Loucy (cell line): Measurements from ENCODE around the gene CDC14A.

Experiments
- EZH2phosphoT487 ChIP-seq: fragments of 200-600 bp; IDR thresholded peaks from 2 replicates; pipeline ENCODE4 v1.6.1; 2018; ENCODE audit warnings: antibody characterized with exemption, mild to moderate bottlenecking, moderate library complexity, borderline replicate concordance
- TF ChIP-seq, protein P1 (sequence below): fragments of 200-600 bp; sonication (generic); conservative IDR thresholded peaks from 2 replicates; pipeline ENCODE4 v1.5.1; 2014; ENCODE audit warnings: mild to moderate bottlenecking, antibody characterized with exemption, low read length

DNA sequence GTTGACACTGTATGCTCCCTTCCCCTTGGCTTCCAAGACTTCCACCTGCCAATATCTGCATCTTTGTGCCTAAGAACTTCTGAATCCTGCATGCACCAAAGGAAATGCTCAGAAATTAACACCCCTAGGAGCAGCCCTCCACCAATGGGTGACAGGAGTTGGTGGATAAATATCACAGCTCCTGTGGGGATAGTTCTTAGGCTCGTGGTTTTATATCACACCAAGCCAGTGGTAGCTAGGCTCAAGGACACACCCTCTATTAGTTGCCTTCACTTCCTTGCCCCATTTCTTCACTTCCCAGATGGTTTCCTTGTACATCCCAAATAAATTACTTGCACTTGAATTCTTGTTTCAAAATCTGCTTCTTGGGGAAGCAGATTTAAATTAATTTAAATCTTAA lies 16.9 kb upstream of the CDC14A start:
- TF ChIP-seq, protein P1, sequence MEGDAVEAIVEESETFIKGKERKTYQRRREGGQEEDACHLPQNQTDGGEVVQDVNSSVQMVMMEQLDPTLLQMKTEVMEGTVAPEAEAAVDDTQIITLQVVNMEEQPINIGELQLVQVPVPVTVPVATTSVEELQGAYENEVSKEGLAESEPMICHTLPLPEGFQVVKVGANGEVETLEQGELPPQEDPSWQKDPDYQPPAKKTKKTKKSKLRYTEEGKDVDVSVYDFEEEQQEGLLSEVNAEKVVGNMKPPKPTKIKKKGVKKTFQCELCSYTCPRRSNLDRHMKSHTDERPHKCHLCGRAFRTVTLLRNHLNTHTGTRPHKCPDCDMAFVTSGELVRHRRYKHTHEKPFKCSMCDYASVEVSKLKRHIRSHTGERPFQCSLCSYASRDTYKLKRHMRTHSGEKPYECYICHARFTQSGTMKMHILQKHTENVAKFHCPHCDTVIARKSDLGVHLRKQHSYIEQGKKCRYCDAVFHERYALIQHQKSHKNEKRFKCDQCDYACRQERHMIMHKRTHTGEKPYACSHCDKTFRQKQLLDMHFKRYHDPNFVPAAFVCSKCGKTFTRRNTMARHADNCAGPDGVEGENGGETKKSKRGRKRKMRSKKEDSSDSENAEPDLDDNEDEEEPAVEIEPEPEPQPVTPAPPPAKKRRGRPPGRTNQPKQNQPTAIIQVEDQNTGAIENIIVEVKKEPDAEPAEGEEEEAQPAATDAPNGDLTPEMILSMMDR: no peak
- no peak for TF ChIP-seq EZH2phosphoT487
